HG03521 (cell line): ENCODE measurements around the gene TBX4.
A peak's percentile ranks its signal among the peaks of the same experiment; 100 is the strongest.

ENCODE experiments used
- ATAC-seq: cut with Tn5 transposase; IDR thresholded peaks from one replicate; pipeline ENCODE4 v1.9.1; 2021; ENCODE audit warnings: mild to moderate bottlenecking, moderate library complexity; ENCODE audit not compliant: unreplicated experiment

TBX4 gene

GRCh38 chr17:61412860-61413660, 39.2 kb upstream of the TBX4 start:
- ATAC-seq: peak; percentile 1

DNA sequence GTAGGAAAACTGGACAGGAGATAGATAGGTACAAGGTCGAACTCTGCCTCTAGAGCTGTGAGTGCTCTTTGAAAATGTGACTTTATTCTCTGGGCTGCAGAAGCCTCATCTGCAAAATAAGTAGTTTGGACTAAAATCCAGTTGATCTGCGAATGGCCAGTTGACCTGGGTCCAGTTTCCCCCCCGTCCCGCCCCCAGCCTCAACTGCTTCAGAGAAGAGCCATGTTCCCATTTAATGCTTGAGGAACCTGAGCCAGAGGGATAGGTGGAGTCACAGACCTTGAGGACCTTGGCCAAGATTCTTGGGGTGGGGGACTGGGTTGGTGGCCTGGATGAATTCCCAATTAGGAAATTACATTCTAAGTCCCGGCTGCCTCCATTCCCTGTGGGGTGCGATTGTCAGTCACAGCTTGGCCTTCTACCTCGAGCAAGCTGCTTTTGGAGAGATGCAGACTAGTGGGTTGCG, 38.5 kb upstream of the TBX4 start:
- no peak for ATAC-seq

GRCh38 chr17:61414141-61414935, 37.9 kb upstream of the TBX4 start:
- ATAC-seq: no peak

DNA sequence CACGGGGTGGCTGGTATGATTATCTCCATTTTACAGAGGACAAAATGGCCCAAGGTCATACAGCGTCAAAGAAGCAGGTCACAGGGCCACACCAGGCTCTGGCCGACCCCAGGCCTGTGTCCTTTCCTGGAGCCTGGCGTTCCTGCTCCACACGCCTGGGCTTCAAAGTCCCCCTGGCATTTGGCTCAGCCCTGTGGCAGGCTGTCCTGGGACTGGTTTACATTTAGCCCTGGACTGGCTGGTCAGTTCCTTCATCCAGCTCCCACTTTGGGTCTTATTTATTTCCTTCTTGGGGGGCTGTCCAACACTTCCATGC, 37.3 kb upstream of the TBX4 start:
- no peak for ATAC-seq

DNA sequence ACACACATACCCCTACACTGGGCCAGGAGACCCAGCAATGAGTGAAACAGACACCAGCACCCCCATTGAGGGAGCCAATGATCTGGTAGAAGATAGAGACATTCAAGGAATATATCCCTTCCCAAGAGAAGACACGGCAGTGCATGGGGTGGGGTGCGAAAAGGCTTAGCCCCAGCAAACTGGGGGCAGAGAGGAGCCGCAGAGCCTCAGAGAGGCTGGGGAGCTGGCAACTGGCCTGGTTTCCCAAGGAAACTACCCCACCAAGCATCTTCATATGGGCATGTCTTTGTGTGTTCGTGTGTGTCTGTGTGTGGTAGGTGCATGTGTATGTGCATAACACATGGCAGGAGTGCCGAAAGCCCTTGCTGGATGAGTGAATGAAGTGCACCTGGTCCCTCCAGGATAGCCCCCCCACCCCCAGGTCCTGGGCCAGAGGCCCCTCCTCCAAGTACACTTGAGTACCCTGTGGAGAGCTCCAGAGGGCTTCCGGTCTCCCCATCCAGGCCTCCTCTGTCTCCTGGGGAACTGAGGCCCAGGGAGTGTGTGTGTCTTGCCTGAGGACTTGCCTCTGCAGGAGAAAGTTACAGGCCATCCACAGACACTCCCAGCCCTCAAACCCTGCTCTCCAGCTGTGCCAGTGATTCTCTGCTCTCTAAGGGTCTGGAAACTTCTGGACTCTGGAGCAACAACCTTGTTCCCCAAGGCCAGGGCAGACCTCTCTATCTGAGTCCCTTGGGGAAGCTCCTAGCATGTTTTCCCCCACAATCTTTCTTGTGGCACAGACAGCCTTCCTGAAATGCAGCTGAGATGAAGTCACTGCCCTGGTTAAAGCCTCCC, 36.6 kb upstream of the TBX4 start:
- ATAC-seq: no peak

- ATAC-seq: no peak
Observed at GRCh38 chr17:61416211-61416539, 36.0 kb upstream of the TBX4 start.

GRCh38 chr17:61416540-61417363, 35.5 kb upstream of the TBX4 start:
- ATAC-seq: no peak

- no peak for ATAC-seq
Observed at GRCh38 chr17:61418449-61418848, 33.8 kb upstream of the TBX4 start.

GRCh38 chr17:61419496-61420046, 32.7 kb upstream of the TBX4 start:
- ATAC-seq: no peak

DNA sequence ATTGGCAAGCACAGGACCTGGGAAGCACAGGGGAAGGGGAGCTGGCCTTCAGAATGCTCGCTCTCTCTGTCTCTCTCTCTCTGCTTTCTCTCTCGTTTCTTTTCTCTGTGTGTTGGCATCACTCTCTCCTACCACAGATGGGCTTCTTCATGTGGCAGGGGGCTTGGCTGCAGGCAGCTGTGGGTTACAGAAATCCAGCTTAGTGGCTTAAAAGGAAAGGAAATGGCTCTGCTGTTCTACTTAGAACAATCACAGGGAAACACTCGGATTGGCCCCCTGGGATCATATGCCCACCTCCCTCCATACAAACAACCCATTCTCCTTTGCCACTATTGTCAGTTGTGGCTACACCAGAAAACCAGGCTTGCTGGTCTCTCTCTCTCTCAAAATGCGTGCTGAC, 32.2 kb upstream of the TBX4 start:
- ATAC-seq: no peak

DNA sequence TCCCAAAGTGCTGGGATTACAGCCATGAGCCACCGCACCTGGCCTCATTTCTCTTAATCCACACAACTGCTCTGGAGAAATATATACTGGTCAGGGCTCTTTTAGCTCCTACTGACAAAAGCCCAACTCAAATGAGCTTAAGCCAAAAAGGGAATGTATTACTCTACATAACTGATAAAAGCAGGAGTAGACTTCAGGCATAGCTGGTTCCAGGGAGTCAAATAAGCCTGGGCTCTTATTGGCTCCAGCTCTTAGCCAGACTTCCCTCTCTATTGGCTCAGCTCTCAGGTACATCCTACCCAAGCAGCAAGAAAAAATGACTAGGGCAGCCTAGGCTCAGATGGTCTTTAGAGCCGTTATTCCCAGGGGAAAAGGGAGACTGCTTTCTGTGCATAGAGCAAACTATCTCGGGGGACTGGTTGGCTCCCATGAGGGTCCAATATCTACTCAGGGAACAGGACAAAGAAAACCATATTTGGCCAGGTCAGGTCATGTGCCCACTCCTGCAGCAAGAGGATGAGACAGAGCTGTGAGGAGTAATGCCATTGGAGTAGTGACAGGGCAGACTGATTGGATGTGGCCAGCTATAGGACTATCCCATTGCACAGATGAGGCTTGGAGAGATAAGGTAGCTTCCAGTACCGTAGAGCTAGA, 31.4 kb upstream of the TBX4 start:
- ATAC-seq: no peak

DNA sequence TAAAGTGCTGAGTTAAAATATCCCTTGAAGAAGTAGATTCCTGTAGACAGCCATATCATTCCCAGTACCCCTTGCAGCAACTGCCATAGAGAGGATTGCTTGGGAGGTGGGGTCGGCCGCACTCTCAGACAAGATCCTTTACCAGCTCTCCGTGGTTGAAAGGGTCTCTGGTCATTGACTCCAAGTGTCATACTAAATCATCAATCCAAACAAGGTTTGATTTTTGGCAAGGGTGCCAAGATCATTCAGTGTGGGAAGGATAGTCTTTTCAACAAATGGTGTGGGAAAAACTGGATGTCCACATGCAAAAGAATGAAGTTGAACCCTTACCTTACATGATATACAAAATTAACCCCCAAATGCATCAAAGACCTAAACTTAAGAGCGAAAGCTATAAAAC, 30.8 kb upstream of the TBX4 start:
- ATAC-seq: no peak

- no peak for ATAC-seq
Observed at GRCh38 chr17:61422116-61422799, 30.0 kb upstream of the TBX4 start.

GRCh38 chr17:61422869-61423268, 29.4 kb upstream of the TBX4 start:
- ATAC-seq: no peak

DNA sequence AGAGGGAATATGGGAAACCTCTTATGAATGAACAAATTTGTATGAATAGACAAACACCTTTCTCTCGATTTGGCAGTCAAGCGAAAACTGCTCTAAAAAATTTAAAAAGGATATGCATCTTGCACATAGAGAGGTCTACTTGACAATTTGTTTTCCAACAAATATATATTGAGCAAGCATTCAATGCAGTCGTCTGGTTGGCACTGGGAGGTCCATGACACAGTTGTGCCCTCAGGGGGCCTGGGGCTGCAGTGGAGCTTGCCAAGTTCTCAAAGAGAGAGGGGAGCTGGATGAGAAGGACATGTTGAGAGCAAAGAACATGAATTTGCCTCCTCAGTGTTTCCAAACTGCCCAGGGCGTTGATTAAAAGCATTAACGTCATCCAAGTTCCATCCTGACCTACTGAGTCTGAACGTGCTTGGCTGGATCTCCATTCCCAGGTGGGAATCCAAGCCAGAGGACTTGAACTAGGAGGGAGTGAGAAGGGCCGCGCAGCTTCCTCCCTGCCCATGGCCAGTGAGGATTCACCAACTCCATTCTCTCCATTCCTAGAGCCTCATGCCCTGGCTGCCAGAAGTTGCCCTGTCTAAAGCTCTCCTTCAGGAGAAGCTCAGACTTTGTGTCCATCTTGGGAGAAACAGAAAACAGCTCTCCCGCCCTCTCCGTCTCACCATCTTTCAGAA, 28.1 kb upstream of the TBX4 start:
- no peak for ATAC-seq

GRCh38 chr17:61425682-61426481, 26.3 kb upstream of the TBX4 start:
- ATAC-seq: no peak

- ATAC-seq: no peak
Observed at GRCh38 chr17:61426482-61427304, 25.5 kb upstream of the TBX4 start.
